DMS153 treated with DMSO at 0.1 percent for 48 hours (cell line): Measurements from ENCODE around the gene CSMD2.

ENCODE experiments used
- DNase-seq: peaks from one replicate; lab custom pipeline; 2025; ENCODE audit not compliant: unreplicated experiment; lab: John Stamatoyannopoulos, UW

Gene CSMD2

DNA sequence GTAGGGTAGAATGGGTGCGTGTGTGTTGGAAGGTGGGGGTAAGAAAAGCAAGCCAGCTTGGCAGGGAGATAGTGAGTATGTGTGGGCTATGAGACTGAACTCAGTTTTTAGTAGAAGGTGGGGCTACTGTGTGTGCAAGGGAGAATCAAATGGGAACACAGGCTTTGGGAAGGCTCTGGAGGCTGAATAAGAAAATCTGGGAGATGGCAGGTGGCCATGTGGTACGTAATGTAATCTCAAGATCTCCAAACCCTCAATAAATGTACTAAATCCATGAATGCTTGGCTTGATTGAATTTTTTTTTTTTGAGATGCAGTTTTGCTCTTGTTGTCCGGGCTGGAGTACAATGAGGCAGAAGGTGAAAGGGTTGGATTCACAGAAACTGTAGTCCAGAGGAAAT lies 696.1 kb downstream of the CSMD2 start:
- DNase-seq = no peak

DNA sequence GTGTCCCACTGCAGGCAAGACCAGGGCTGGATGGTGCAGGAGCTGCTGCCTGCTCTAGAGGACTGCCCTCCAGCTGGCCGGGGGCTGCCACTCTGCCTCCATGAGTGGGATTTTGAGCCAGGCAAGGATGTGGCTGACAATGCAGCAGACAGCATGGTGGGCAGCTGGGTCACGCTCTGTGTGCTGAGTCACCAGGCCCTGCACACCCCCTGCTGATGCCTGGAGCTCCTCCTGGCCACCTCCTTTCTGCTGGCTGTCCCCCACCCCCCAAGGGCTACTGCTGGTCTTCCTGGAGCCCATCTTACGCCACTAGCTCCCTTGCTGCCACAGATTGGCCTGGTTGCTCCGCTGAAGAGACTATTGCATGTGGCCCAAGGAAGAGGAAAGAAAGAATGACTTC lies 696.5 kb downstream of the CSMD2 start:
- DNase-seq = no peak

DNA sequence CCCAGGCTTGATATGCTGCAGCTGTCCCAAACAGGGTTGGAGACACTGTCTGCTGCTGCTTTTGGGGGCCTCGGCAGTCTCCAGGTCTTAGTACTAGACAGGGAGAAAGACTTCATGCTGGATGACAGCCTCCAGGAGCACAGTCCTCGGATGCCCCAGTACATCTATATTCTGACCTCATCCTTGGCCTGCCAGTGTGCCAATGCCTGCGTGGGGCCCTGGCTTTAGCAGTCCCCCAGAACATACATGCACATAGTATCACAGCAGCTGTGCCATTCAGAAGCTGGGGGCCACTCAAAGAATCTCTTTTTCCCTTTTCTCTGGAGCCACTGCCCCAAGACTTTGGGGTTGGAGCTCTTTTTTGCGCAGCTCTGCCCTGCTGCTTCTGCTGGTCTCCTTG lies 697.0 kb downstream of the CSMD2 start:
- no peak for DNase-seq

DNA sequence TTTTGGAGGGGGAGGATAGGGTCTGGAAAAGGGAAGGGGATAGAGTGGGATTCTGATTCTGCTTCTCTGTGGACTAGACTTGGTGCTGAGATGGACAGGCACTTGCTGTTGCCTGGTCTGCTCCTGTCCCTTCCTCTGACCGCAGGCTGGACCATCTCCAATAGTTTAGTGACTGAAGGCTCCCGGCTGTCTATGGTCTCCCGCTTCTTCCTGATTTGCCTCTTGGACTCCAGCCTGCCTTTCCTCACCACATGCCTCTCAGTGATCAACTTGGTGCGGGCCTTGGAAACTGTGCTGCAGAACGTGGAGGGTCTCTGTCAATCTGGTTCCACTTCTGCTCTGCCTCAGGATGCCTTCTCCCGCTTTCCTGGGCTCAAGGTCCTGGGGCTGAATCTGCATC lies 698.9 kb downstream of the CSMD2 start:
- no peak for DNase-seq

DNA sequence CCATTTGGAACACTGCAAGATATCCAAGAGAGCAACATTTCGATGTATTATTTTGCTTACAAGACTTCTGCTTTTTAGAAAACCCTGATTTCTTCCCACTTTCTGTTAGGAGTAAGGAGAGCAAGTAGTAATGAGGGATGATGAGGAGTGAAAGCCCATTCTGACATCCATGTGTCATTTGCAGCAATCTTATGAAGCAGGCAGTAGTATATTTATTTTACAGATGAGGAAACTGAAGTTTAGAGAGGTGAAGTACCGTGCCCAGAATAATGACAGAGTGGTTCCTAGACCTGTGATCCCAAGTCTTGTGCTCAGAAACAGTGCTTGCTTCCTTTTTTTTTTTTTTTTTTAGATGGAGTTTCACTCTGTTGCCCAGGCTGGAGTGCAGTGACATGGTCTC lies 699.7 kb downstream of the CSMD2 start:
- DNase-seq = no peak

DNA sequence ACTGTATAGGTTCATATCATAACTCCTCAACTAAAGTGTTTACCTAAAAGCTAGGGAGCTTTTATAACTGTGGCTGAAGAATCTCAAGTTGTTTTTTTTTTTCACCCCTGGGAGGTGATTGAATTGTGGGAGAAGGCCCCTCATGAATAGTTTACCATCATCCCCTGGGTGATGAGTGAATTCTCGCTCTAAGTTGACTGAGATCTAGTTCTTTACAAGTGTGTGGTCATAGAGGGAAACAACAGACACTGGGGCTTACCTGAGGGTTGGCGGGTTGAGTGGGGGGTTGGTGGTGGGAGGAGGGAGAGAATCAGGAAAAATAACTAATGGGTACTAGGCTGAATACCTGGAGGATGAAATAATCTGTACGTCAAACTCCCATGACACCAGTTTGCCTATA lies 700.5 kb downstream of the CSMD2 start:
- no peak for DNase-seq
